ENCODE measurements around the gene RAP2A. TPM values are rescaled to one million over a fixed set of nuclear protein-coding genes. Genes with fewer than 3 reads are reported as not detected.

Gene RAP2A
- total and polyA plus RNA-seq, 10 of the 15 experiments (the other 5 are each of a cell fraction or from before 2014, with no cell fraction given): 3.5 to 35.1 (median 14.9) TPM

- TF ChIP-seq, protein P1, sequence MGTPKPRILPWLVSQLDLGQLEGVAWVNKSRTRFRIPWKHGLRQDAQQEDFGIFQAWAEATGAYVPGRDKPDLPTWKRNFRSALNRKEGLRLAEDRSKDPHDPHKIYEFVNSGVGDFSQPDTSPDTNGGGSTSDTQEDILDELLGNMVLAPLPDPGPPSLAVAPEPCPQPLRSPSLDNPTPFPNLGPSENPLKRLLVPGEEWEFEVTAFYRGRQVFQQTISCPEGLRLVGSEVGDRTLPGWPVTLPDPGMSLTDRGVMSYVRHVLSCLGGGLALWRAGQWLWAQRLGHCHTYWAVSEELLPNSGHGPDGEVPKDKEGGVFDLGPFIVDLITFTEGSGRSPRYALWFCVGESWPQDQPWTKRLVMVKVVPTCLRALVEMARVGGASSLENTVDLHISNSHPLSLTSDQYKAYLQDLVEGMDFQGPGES (IDR thresholded peaks at IDR 0.05): no peak
- TF ChIP-seq NR2F1 (conservative IDR thresholded peaks at IDR 0.05): no peak
- TF ChIP-seq WRNIP1 (IDR thresholded peaks at IDR 0.05; ENCODE audit: borderline replicate concordance, low read depth, low read length): no peak
- TF ChIP-seq MXI1 (IDR thresholded peaks at IDR 0.05; ENCODE audit: low read depth, low read length): no peak
- TF ChIP-seq ASH2L (IDR thresholded peaks at IDR 0.05; ENCODE audit: borderline replicate concordance, low read depth): no peak
- TF ChIP-seq NFYA (IDR thresholded peaks at IDR 0.05; ENCODE audit: borderline replicate concordance, low read depth, low read length): no peak
Observed at GRCh38 chr13:97429681-97430081, 4.3 kb upstream of the RAP2A start (continued).

DNA sequence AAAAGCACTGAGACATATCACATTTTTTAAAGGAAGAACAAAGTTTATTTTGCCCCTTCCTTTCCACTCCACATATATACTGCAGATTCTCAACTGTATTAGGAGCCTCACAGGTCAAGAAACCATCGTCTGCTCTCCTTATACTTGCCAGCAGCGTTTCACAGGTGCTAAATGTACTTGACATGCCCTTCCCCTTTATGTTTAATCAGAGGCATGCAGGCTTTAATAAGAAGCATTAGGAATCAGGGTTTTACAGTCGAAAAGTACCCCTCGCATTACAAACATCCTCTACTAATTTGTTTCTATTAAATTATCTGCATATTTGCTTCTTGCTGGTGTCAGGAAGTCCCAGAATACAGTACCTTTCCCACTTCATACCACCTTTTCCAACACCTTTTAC, 3.7 kb upstream of the RAP2A start:
- H2AFZ ChIP-seq (ENCODE audit: control insufficient read depth, low read depth, low read length): no peak overlapping the region
- SMC1A ChIA-PET (ENCODE audit: uncharacterized antibody, unreplicated experiment): interaction anchor here (2.0 to 12.0 kb wide), 5 partner anchors 9 to 207 kb away, joined by 6 to 165 read pairs (median 23); partner anchors contain the start of gene MBNL2
- no peak for ATAC-seq
- RAD21 ChIA-PET (ENCODE audit: unreplicated experiment): no interaction called here
- peaks cover 11% of the 10 kb centered on the region for H3K79me2 ChIP-seq (ENCODE audit: control insufficient read depth, insufficient read depth, low read length)
- H3K9ac ChIP-seq (ENCODE audit: control insufficient read depth, insufficient read depth, low read length): no peak overlapping the region
- peak overlapping the region; percentile 20; the same call in 1 of the 2 replicates for H3K4me2 ChIP-seq (ENCODE audit: control insufficient read depth, insufficient read depth)
- H4K20me1 ChIP-seq (ENCODE audit: control insufficient read depth, insufficient read depth): no peaks in the 10 kb centered on the region
- H3K27ac ChIP-seq (ENCODE audit: control insufficient read depth, insufficient read depth): no peak overlapping the region
- POLR2A ChIA-PET: interaction anchor here (7.9 kb wide), 1 partner anchor 28 kb away, joined by 108 read pairs; no protein-coding TSS in a partner anchor
- H3K36me3 ChIP-seq (ENCODE audit: control insufficient read depth in 2 of 2, insufficient read depth in 2 of 2, low read length in 1 of 2): no peaks in the 10 kb centered on the region
- DNase-seq (ENCODE audit: low read depth, low spot score): no peak
- in situ Hi-C loops (cut with MboI): loop anchor here (25.0 kb wide), 2 partner anchors 1132 to 1743 kb away; partner anchors contain the start of gene DNAJC3
- CTCF ChIA-PET: interaction anchor here (1.8 kb wide), 1 partner anchor 27 kb away, joined by 5 read pairs; no protein-coding TSS in a partner anchor
- no peaks in the 10 kb centered on the region for H3K9me3 ChIP-seq (replicated peaks; ENCODE audit: control insufficient read depth, insufficient read depth, low read length)
- no peaks in the 10 kb centered on the region for H3K27me3 ChIP-seq (replicated peaks in 1 of 2; ENCODE audit: control insufficient read depth in 2 of 2, insufficient read depth in 2 of 2, low read length in 1 of 2)
- H3K4me3 ChIP-seq: peak overlapping the region; percentile 14; the same call in 1 of the 2 replicates
- intact Hi-C loops (cut with micrococcal nuclease; ENCODE audit: unreplicated experiment): loop anchor here (5.0 to 10.0 kb wide), 3 partner anchors 318 to 1753 kb away; partner anchors contain the start of gene DNAJC3
- WGBS (ENCODE audit: insufficient coverage, insufficient replicate concordance, low lambda C conversion rate, missing lambda C conversion rate): 98% methylated on average over 4 of the region's 4 CpGs
- H3K4me1 ChIP-seq (ENCODE audit: control insufficient read depth, insufficient read depth, low read length): no peaks in the 10 kb centered on the region
- no TSS peak for BruUV-seq (replicated peaks)
- no peak for FAIRE-seq
- TF ChIP-seq ZBTB40 (IDR thresholded peaks at IDR 0.05; ENCODE audit: borderline replicate concordance) (no peak), ATF3 (IDR thresholded peaks at IDR 0.05; ENCODE audit: borderline replicate concordance, extremely low read depth, low read depth, low read length) (no peak), IKZF1 (conservative IDR thresholded peaks at IDR 0.05) (no peak), CHD4 (IDR thresholded peaks at IDR 0.05) (no peak), ZNF687 (IDR thresholded peaks at IDR 0.05) (no peak), FOXM1 (IDR thresholded peaks at IDR 0.05; ENCODE audit: low read depth, low read length) (no peak)
